ENCODE results near the gene LY6G6C.

GRCh38 chr6:31729979-31730630 lies 8.6 kb upstream of the LY6G6C start:
- TF ChIP-seq POLR2A (IDR thresholded peaks at IDR 0.05; ENCODE audit: extremely low read depth, insufficient read length) (peak; percentile 35), CTCF (IDR thresholded peaks at IDR 0.05; ENCODE audit: low read depth, low read length) (no peak)

All from NB4 (cell line).